Naive thymus-derived CD4-positive, alpha-beta T cell (primary cell): ENCODE results near the gene HDLBP. TPM values are rescaled to one million over a fixed set of nuclear protein-coding genes. Genes with fewer than 3 reads are reported as not detected.

ENCODE experiments used
- ATAC-seq: fragments of 150-1000 bp; cut with Tn5 transposase; 2 replicates; pipeline ENCODE4 v1.10.0; 2021; ENCODE audit warnings: mild to moderate bottlenecking, moderate library complexity
- CTCF ChIA-PET: fragments of 350-600 bp; sonication (Branson Sonifier 250); formaldehyde crosslinking; loops from one replicate; lab custom pipeline; 2021; ENCODE audit warnings: antibody characterized with exemption; lab: Charles Lee
- POLR2A ChIA-PET: fragments of 350-600 bp; sonication (Branson Sonifier 250); formaldehyde crosslinking; loops from one replicate; lab custom pipeline; 2021; ENCODE audit warnings: antibody characterized with exemption, inconsistent platforms; lab: Charles Lee
- DNase-seq, 9 donors: peaks; one replicate each; pipeline versions ENCODE4 v3.0.0 to v3.0.0-alpha.2; 2020 to 2022; ENCODE audit warnings: mixed read lengths in 1 of 9
- H3K27ac ChIP-seq: one replicate; pipeline ENCODE4 v1.7.0; 2013; ENCODE audit warnings: mild to moderate bottlenecking, low read depth, low read length, moderate library complexity
- H3K27me3 ChIP-seq, 2 donors: one replicate each; pipeline ENCODE4 v1.7.0; 2013; ENCODE audit warnings: low read length in 2 of 2, mild to moderate bottlenecking in 2 of 2, moderate library complexity in 2 of 2; ENCODE audit not compliant: control insufficient read depth in 2 of 2, insufficient read depth in 2 of 2
- H3K36me3 ChIP-seq, 3 experiments: 1 replicate in 2 of 3; 2 replicates in 1 of 3; pipeline ENCODE4 v1.7.0; 2013; ENCODE audit warnings: low read length in 3 of 3, mild to moderate bottlenecking in 3 of 3, moderate library complexity in 1 of 3; ENCODE audit not compliant: insufficient read depth in 3 of 3, control insufficient read depth in 2 of 3
- H3K4me1 ChIP-seq, 2 donors: one replicate each; pipeline ENCODE4 v1.7.0; 2013; ENCODE audit warnings: low read length in 2 of 2, mild to moderate bottlenecking in 2 of 2, moderate library complexity in 1 of 2; ENCODE audit not compliant: control insufficient read depth in 2 of 2, insufficient read depth in 2 of 2
- H3K4me3 ChIP-seq: 2 replicates; pipeline ENCODE4 v1.7.0; 2013; ENCODE audit warnings: mild to moderate bottlenecking, low read length
- H3K9me3 ChIP-seq, 3 experiments: 1 replicate in 2 of 3; 2 replicates in 1 of 3; pipeline ENCODE4 v1.7.0; 2013; ENCODE audit warnings: low read length in 3 of 3; ENCODE audit not compliant: control insufficient read depth in 2 of 3
- H3K27ac Mint-ChIP-seq, 9 donors: one replicate each; pipeline ENCODE4 v1.8.0; 2020 to 2022; ENCODE audit warnings: mixed read lengths in 9 of 9, mild to moderate bottlenecking in 8 of 9, moderate library complexity in 5 of 9, inconsistent platforms in 2 of 9
- H3K27me3 Mint-ChIP-seq, 5 donors: one replicate each; pipeline ENCODE4 v1.8.0; 2021 to 2022; ENCODE audit warnings: mixed read lengths in 5 of 5, mild to moderate bottlenecking in 1 of 5
- H3K36me3 Mint-ChIP-seq, 5 donors: one replicate each; pipeline ENCODE4 v1.8.0; 2020 to 2022; ENCODE audit warnings: mixed read lengths in 5 of 5, mild to moderate bottlenecking in 3 of 5, inconsistent platforms in 1 of 5
- H3K4me1 Mint-ChIP-seq, 7 donors: one replicate each; pipeline ENCODE4 v1.8.0; 2020 to 2022; ENCODE audit warnings: mixed read lengths in 7 of 7, mild to moderate bottlenecking in 3 of 7, inconsistent platforms in 1 of 7
- H3K4me3 Mint-ChIP-seq, 10 donors: one replicate each; pipeline ENCODE4 v1.8.0; 2020 to 2022; ENCODE audit warnings: mild to moderate bottlenecking in 10 of 10, mixed read lengths in 10 of 10, moderate library complexity in 6 of 10, inconsistent platforms in 2 of 10
- H3K9me3 Mint-ChIP-seq, 11 donors: one replicate each; pipeline ENCODE4 v1.8.0; 2020 to 2022; ENCODE audit warnings: mixed read lengths in 11 of 11, mild to moderate bottlenecking in 4 of 11, inconsistent platforms in 1 of 11, moderate library complexity in 1 of 11
- intact Hi-C, 2 donors: fragments of 100-400 bp; cut with micrococcal nuclease; formaldehyde crosslinking; loops; one replicate each; pipeline ENCODE4 v1.15.1; 2023
- polyA plus RNA-seq, 2 donors: library from polyadenylated mRNA; unstranded; fragments of 300-500 nt; fragmentation: Illumina TruSeq; gene quantifications; one replicate each; pipeline ENCODE4 v1.2.3, GENCODE V29; 2021
- total RNA-seq, 6 experiments: library from RNA in 5 of 6; stranded (reverse) in 5 of 6; gene quantifications; 1 replicate in 5 of 6; 2 replicates in 1 of 6; pipeline ENCODE4 v1.2.3 and lab custom pipeline; 2021 to 2026

Gene HDLBP
- total and polyA plus RNA-seq, 7 experiments from 2014 or later: 42.8 to 231 (median 153) TPM

DNA sequence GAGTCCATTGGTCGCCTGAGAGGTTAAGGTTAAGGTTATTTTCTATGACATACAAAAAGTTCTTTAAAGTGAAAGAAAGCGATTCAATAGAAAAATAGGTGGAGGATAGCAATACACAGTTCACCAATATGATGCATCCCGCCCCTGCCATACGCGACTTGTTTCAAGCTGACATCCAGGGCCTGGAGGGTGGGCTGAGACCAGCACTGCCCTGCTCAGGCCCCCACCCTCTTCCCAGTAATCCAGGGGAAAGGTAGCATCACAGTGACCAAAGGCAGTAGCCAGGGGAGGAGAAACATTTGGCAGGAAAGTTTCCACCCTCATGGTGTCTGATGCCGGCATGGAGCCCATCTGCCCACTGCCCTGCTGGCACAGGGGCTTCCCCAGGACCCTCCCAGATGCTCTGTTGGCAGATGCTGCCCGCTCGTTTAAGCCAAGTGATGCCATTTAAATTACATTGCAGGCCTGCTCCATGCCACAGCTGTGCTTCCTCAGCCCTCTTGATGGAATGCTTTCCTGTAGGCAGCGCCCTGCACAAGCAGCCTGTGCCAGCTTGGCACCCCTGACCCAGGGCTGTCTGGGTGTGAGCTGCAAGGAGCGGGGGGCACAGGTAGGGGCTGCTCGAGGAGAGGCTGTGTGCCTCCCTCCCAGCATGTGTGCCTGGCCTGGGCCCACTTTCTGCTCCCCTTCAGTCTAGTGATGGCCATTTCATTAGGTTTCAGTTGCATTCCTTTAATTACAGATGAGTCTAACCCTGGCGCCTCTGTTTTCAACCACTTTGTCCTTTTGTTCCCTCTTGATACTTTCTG is 137.7 kb downstream of the HDLBP start:
- Mint-ChIP-seq H3K36me3 (peaks cover 8 to 60% (median 25%) of the 10 kb centered on the region in 5 donors), H3K4me1 (peaks cover 0 to 9% (median 1%) of the 10 kb centered on the region in 7 donors), H3K27me3 (no peaks in the 10 kb centered on the region), H3K27ac (peak overlapping the region in 1 of 9 donors; percentile 26), H3K9me3 (peaks cover 0 to 2% (median 0%) of the 10 kb centered on the region in 11 donors), H3K4me3 (no peak overlapping the region)
- intact Hi-C loops: no loop called here
- ATAC-seq: no peak
- Histone ChIP-seq H3K36me3 (peaks cover 0 to 78% (median 0%) of the 10 kb centered on the region in 3 experiments), H3K4me3 (no peak overlapping the region), H3K9me3 (no peaks in the 10 kb centered on the region), H3K4me1 (no peaks in the 10 kb centered on the region), H3K27ac (no peak overlapping the region), H3K27me3 (no peaks in the 10 kb centered on the region)
- ChIA-PET POLR2A (interaction anchor here (0.7 kb wide), 1 partner anchor 87 kb away, joined by 3 read pairs; no protein-coding TSS in a partner anchor), CTCF (no interaction called here)
- no peak for DNase-seq

Other genes with a start within 250 kb of the HDLBP start
- 100 to 1,000 TPM in 2 of 5 experiments, 10 to 100 TPM in 3; 45.3 to 214 (median 91.8) TPM for gene MTERF4, start 213.4 kb downstream of the HDLBP start, total RNA-seq
- 10 to 100 TPM; 73.1 to 82.3 TPM for gene MTERF4, start 213.4 kb downstream of the HDLBP start, polyA plus RNA-seq
- gene PASK, start 166.2 kb downstream of the HDLBP start, total RNA-seq: 100 to 1,000 TPM in 3 of 5 experiments, 10 to 100 TPM in 2; 72.0 to 160 (median 127) TPM
- 10 to 100 TPM; 15.0 to 25.3 TPM for gene PASK, start 166.2 kb downstream of the HDLBP start, polyA plus RNA-seq
- 100 to 1,000 TPM in 1 of 5 experiments, 10 to 100 TPM in 4; 39.2 to 105 (median 55.3) TPM for gene PPP1R7, start 165.2 kb downstream of the HDLBP start, total RNA-seq
- gene PPP1R7, start 165.2 kb downstream of the HDLBP start, polyA plus RNA-seq: 100 to 1,000 TPM; 110 to 122 TPM
- under 1 TPM; 0.16 to 0.94 (median 0.27) TPM for gene ANO7, start 127.0 kb downstream of the HDLBP start, total RNA-seq
- gene ANO7, start 127.0 kb downstream of the HDLBP start, polyA plus RNA-seq: under 1 TPM in 1 of 2 donors, not detected in 1; 0.32 TPM
- gene SEPTIN2, start 253 bp upstream of the HDLBP start, total RNA-seq: 100 to 1,000 TPM; 189 to 340 (median 209) TPM
- 100 to 1,000 TPM; 129 to 134 TPM for gene SEPTIN2, start 253 bp upstream of the HDLBP start, polyA plus RNA-seq
- 10 to 100 TPM; 12.4 to 31.0 (median 22.1) TPM for gene FARP2, start 40.6 kb upstream of the HDLBP start, total RNA-seq
- gene FARP2, start 40.6 kb upstream of the HDLBP start, polyA plus RNA-seq: 1 to 10 TPM; 6.2 to 7.2 TPM
- 100 to 1,000 TPM in 4 of 5 experiments, 10 to 100 TPM in 1; 90.8 to 170 (median 115) TPM for gene STK25, start 192.9 kb upstream of the HDLBP start, total RNA-seq
- 10 to 100 TPM; 74.0 to 81.5 TPM for gene STK25, start 192.9 kb upstream of the HDLBP start, polyA plus RNA-seq
- 1 to 10 TPM in 1 of 5 experiments, not detected in 4; 1.3 TPM for gene BOK, start 243.1 kb upstream of the HDLBP start, total RNA-seq
- under 1 TPM in 1 of 2 donors, not detected in 1; 0.11 TPM for gene BOK, start 243.1 kb upstream of the HDLBP start, polyA plus RNA-seq